GM23248 (cell line): ENCODE measurements around the gene SORT1. TPM values are rescaled to one million over a fixed set of nuclear protein-coding genes. Genes with fewer than 3 reads are reported as not detected.

ENCODE experiments used
- DNase-seq: peaks from one replicate; pipeline ENCODE4 v3.0.0-alpha.2; 2015
- H2AFZ ChIP-seq: fragments of 200-600 bp; sonication (generic); 2 replicates; pipeline ENCODE4 v1.6.1; 2016; ENCODE audit warnings: antibody characterized with exemption
- H3F3A ChIP-seq: fragments of 200-600 bp; sonication (generic); 2 replicates; pipeline ENCODE4 v1.6.1; 2016; ENCODE audit warnings: mild to moderate bottlenecking, antibody characterized with exemption, mixed run types; ENCODE audit not compliant: insufficient read depth
- H3K27ac ChIP-seq: fragments of 200-600 bp; sonication (generic); 2 replicates; pipeline ENCODE4 v1.5.1; 2016; ENCODE audit warnings: mild to moderate bottlenecking
- H3K27me3 ChIP-seq: fragments of 200-600 bp; sonication (generic); replicated peaks from 2 replicates; pipeline ENCODE4 v1.6.1; 2016; ENCODE audit warnings: mild to moderate bottlenecking; ENCODE audit not compliant: insufficient read depth
- H3K36me3 ChIP-seq: fragments of 200-600 bp; sonication (generic); 2 replicates; pipeline ENCODE4 v1.6.1; 2016; ENCODE audit warnings: low read depth, mild to moderate bottlenecking
- H3K4me1 ChIP-seq: fragments of 200-600 bp; sonication (generic); 2 replicates; pipeline ENCODE4 v1.6.1; 2016; ENCODE audit warnings: mild to moderate bottlenecking; ENCODE audit not compliant: insufficient read depth
- H3K4me2 ChIP-seq: fragments of 200-600 bp; sonication (generic); one replicate; pipeline ENCODE4 v1.6.1; 2016; ENCODE audit warnings: mild to moderate bottlenecking; ENCODE audit not compliant: unreplicated experiment
- H3K4me3 ChIP-seq: fragments of 200-600 bp; sonication (generic); 2 replicates; pipeline ENCODE4 v1.5.1; 2016; ENCODE audit warnings: mild to moderate bottlenecking
- H3K79me2 ChIP-seq: fragments of 200-600 bp; sonication (generic); 2 replicates; pipeline ENCODE4 v1.6.1; 2016; ENCODE audit warnings: mild to moderate bottlenecking; ENCODE audit not compliant: insufficient read depth
- H3K9ac ChIP-seq: fragments of 200-600 bp; sonication (generic); 2 replicates; pipeline ENCODE4 v1.6.1; 2016; ENCODE audit warnings: mild to moderate bottlenecking
- H3K9me2 ChIP-seq: fragments of 200-600 bp; sonication (generic); 2 replicates; pipeline ENCODE4 v1.6.1; 2016; ENCODE audit warnings: mixed run types, mild to moderate bottlenecking, moderate library complexity; ENCODE audit not compliant: insufficient read depth
- H3K9me3 ChIP-seq: fragments of 200-600 bp; sonication (generic); one replicate; pipeline ENCODE4 v1.6.1; 2017; ENCODE audit warnings: low read depth
- H4K20me1 ChIP-seq: fragments of 200-600 bp; sonication (generic); 2 replicates; pipeline ENCODE4 v1.6.0; 2016; ENCODE audit not compliant: insufficient read depth
- EZH2 ChIP-seq: fragments of 200-600 bp; sonication (generic); IDR thresholded peaks from 2 replicates; pipeline ENCODE4 v1.6.1; 2018; ENCODE audit warnings: antibody characterized with exemption, mild to moderate bottlenecking; ENCODE audit not compliant: insufficient read depth, poor library complexity, severe bottlenecking
- EZH2phosphoT487 ChIP-seq: fragments of 200-600 bp; sonication (generic); IDR thresholded peaks from 2 replicates; pipeline ENCODE4 v1.6.1; 2018; ENCODE audit warnings: antibody characterized with exemption, moderate library complexity, mild to moderate bottlenecking, low read depth; ENCODE audit not compliant: insufficient read depth
- WGBS, 2 experiments: methylation state at CpG; one replicate each; pipeline ENCODE4 v1.1.6; 2015 to 2017; ENCODE audit warnings: low lambda C conversion rate in 2 of 2, low coverage in 1 of 2; ENCODE audit errors: missing lambda C conversion rate in 2 of 2; 5-methylcytosine and 5-hydroxymethylcytosine counted together
- in situ Hi-C: fragments of 300-500 bp; cut with MboI; formaldehyde crosslinking; loops from 2 replicates; pipeline ENCODE4 v1.15.0; 2020
- polyA plus RNA-seq: library from polyadenylated mRNA; unstranded; fragments of >200 nt; fragmentation: Nextera tagmentation; extraction: Ambion mirVana; gene quantifications from 2 replicates; pipeline ENCODE4 v1.2.1, GENCODE V29; 2016
- total RNA-seq: library from RNA; depleted of rRNA; stranded (reverse); fragments of >200 nt; shearing (Covaris generic); gene quantifications from 2 replicates; pipeline ENCODE4 v1.2.3, GENCODE V29; 2014

SORT1 gene
- total and polyA plus RNA-seq, 2 experiments from 2014 or later = 7.1 to 8.4 TPM

- no peak for DNase-seq
- H3K79me2 ChIP-seq = no peaks in the 10 kb centered on the region
- H3K9me3 ChIP-seq = no peaks in the 10 kb centered on the region
- H3K4me1 ChIP-seq = peaks cover 29% of the 10 kb centered on the region
- H3K27me3 ChIP-seq = no peaks in the 10 kb centered on the region
- no peak for TF ChIP-seq EZH2
- no peak for TF ChIP-seq EZH2phosphoT487
- WGBS, 2 experiments = 75 to 76% methylated on average over 12 of the region's 12 CpGs
- no peak overlapping the region for H3K27ac ChIP-seq
- H2AFZ ChIP-seq = no peak overlapping the region
- H3K4me3 ChIP-seq = no peak overlapping the region
- H4K20me1 ChIP-seq = no peaks in the 10 kb centered on the region
- H3K9me2 ChIP-seq = no peaks in the 10 kb centered on the region
- in situ Hi-C loops = no loop called here
- no peak overlapping the region for H3K4me2 ChIP-seq
- no peak overlapping the region for H3K9ac ChIP-seq
- H3K36me3 ChIP-seq = no peaks in the 10 kb centered on the region
- peaks cover 22% of the 10 kb centered on the region for H3F3A ChIP-seq
Observed at GRCh38 chr1:109295712-109296415, 101.9 kb downstream of the SORT1 start.

GRCh38 chr1:109294481-109294880, 103.2 kb downstream of the SORT1 start:
- Histone ChIP-seq H3K4me2 (no peak overlapping the region), H3K27ac (no peak overlapping the region), H3F3A (peaks cover 18% of the 10 kb centered on the region), H3K9me2 (no peaks in the 10 kb centered on the region), H3K36me3 (no peaks in the 10 kb centered on the region), H3K9me3 (no peaks in the 10 kb centered on the region), H2AFZ (no peak overlapping the region), H3K4me3 (no peak overlapping the region), H3K79me2 (no peaks in the 10 kb centered on the region), H3K9ac (no peak overlapping the region), H4K20me1 (no peaks in the 10 kb centered on the region), H3K4me1 (peaks cover 25% of the 10 kb centered on the region), H3K27me3 (no peaks in the 10 kb centered on the region)
- 73 to 80% methylated on average over 4 of the region's 4 CpGs for WGBS, 2 experiments
- in situ Hi-C loops = no loop called here
- TF ChIP-seq EZH2phosphoT487 = no peak
- TF ChIP-seq EZH2 = no peak
- no peak for DNase-seq

GRCh38 chr1:109293026-109293425, 104.7 kb downstream of the SORT1 start:
- no peak overlapping the region for H3K4me3 ChIP-seq
- no peak overlapping the region for H3K4me2 ChIP-seq
- H3K4me1 ChIP-seq = peaks cover 10% of the 10 kb centered on the region
- H3K9ac ChIP-seq = no peak overlapping the region
- no peak for DNase-seq
- no peak overlapping the region for H3K27ac ChIP-seq
- no peaks in the 10 kb centered on the region for H4K20me1 ChIP-seq
- no peaks in the 10 kb centered on the region for H3K9me2 ChIP-seq
- no peaks in the 10 kb centered on the region for H3K36me3 ChIP-seq
- TF ChIP-seq EZH2phosphoT487 (no peak), EZH2 (no peak)
- H3K27me3 ChIP-seq = no peaks in the 10 kb centered on the region
- no peak overlapping the region for H2AFZ ChIP-seq
- in situ Hi-C loops = no loop called here
- WGBS, 2 experiments = 88% methylated on average over 2 of the region's 2 CpGs
- H3K79me2 ChIP-seq = no peaks in the 10 kb centered on the region
- H3F3A ChIP-seq = peaks cover 4% of the 10 kb centered on the region
- no peaks in the 10 kb centered on the region for H3K9me3 ChIP-seq

GRCh38 chr1:109292364-109292763, 105.4 kb downstream of the SORT1 start:
- Histone ChIP-seq H3K4me2 (no peak overlapping the region), H3F3A (no peaks in the 10 kb centered on the region), H3K36me3 (no peaks in the 10 kb centered on the region), H3K4me3 (no peak overlapping the region), H3K27ac (no peak overlapping the region), H3K4me1 (0 out of 2 replicates have a peak, but pooled peaks cover 7% of the 10 kb centered on the region), H4K20me1 (no peaks in the 10 kb centered on the region), H3K79me2 (no peaks in the 10 kb centered on the region), H3K9me2 (no peaks in the 10 kb centered on the region), H2AFZ (no peak overlapping the region), H3K9me3 (no peaks in the 10 kb centered on the region), H3K27me3 (no peaks in the 10 kb centered on the region), H3K9ac (no peak overlapping the region)
- no peak for DNase-seq
- in situ Hi-C loops = no loop called here
- WGBS, 2 experiments = 65 to 76% methylated on average over 9 of the region's 9 CpGs
- TF ChIP-seq EZH2phosphoT487 = no peak
- no peak for TF ChIP-seq EZH2
